Uterus (tissue), 2 donors: Measurements from ENCODE around the gene KYAT1.

ENCODE experiments used
- CTCF ChIP-seq, 4 experiments: fragments of 200-600 bp in 2 of 4; fragments of 450-650 bp in 2 of 4; sonication (generic) in 2 of 4; IDR thresholded peaks; one replicate each; pipeline ENCODE4 v1.5.1; 2016 to 2019; ENCODE audit warnings: antibody characterized with exemption in 4 of 4, mild to moderate bottlenecking in 2 of 4, moderate library complexity in 1 of 4
- POLR2A ChIP-seq, 2 donors: fragments of 450-650 bp; IDR thresholded peaks; one replicate each; pipeline ENCODE4 v1.6.1; 2016; ENCODE audit warnings: antibody characterized with exemption in 2 of 2, mild to moderate bottlenecking in 1 of 2, moderate library complexity in 1 of 2

- TF ChIP-seq POLR2A (IDR thresholded peaks at IDR 0.05) (peak; percentile 53 to 68), CTCF (IDR thresholded peaks at IDR 0.05) (peak in 1 of 4 experiments; percentile 26)
Measured at GRCh38 chr9:128786681-128787601, 94.8 kb downstream of the KYAT1 start, which contains the start of gene TBC1D13.
